IMR-90 (cell line): Measurements from ENCODE around the gene MSH5. TPM values are rescaled to one million over a fixed set of nuclear protein-coding genes. Genes with fewer than 3 reads are reported as not detected.

Source experiments
- ATAC-seq: fragments of 200-7000 bp; cut with Tn5 transposase; 2 replicates; pipeline ENCODE4 v1.9.1; 2020; ENCODE audit warnings: low read depth, mild to moderate bottlenecking, moderate library complexity
- BruUV-seq: library from RNA; stranded (reverse); fragments of 400-500 nt; replicated peaks from 2 replicates; lab custom pipeline; 2021; lab: Mats Ljungman, UMichigan
- CTCF ChIA-PET: fragments of 300-600 bp; formaldehyde crosslinking; extraction: SDS; loops from one replicate; lab custom pipeline; 2021; ENCODE audit warnings: antibody characterized with exemption; lab: Yijun Ruan, JAX
- POLR2A ChIA-PET: fragments of 300-600 bp; sonication (Branson Sonifier 250); formaldehyde crosslinking; loops from one replicate; lab custom pipeline; 2022; ENCODE audit warnings: antibody characterized with exemption; ENCODE audit not compliant: unreplicated experiment; lab: Charles Lee
- DNase-seq: peaks from one replicate; pipeline ENCODE4 v3.0.0; 2013
- H2AFZ ChIP-seq: replicated peaks from 2 replicates; pipeline ENCODE3; 2013; ENCODE audit warnings: low read length, mild to moderate bottlenecking; ENCODE audit not compliant: poor library complexity
- H2AK5ac ChIP-seq: 2 replicates; pipeline ENCODE4 v1.6.1; 2013; ENCODE audit warnings: low read depth, low read length, inconsistent platforms
- H2AK9ac ChIP-seq: replicated peaks from 2 replicates; pipeline ENCODE3; 2013; ENCODE audit warnings: mild to moderate bottlenecking, low read depth, low read length, moderate library complexity; ENCODE audit not compliant: poor library complexity
- H2BK120ac ChIP-seq: 2 replicates; pipeline ENCODE4 v1.6.1; 2013; ENCODE audit warnings: low read depth, low read length, inconsistent platforms
- H2BK15ac ChIP-seq: 3 replicates; pipeline ENCODE4 v1.6.1; 2013; ENCODE audit warnings: low read depth, low read length, inconsistent platforms
- H2BK20ac ChIP-seq: 2 replicates; pipeline ENCODE4 v1.6.1; 2013; ENCODE audit warnings: low read depth, mild to moderate bottlenecking, inconsistent platforms, low read length, moderate library complexity
- H2BK5ac ChIP-seq: 2 replicates; pipeline ENCODE4 v1.6.1; 2013; ENCODE audit warnings: mild to moderate bottlenecking, low read depth, low read length, inconsistent platforms; ENCODE audit not compliant: poor library complexity, severe bottlenecking
- H3K14ac ChIP-seq: replicated peaks from 2 replicates; pipeline ENCODE4 v1.6.1; 2013; ENCODE audit warnings: low read depth, low read length, inconsistent platforms
- H3K18ac ChIP-seq: 2 replicates; pipeline ENCODE4 v1.6.1; 2013; ENCODE audit warnings: low read depth, low read length, control low read depth
- H3K23ac ChIP-seq: 2 replicates; pipeline ENCODE4 v1.6.1; 2013; ENCODE audit warnings: low read depth, low read length, inconsistent platforms
- H3K27ac ChIP-seq: 2 replicates; pipeline ENCODE4 v1.5.1; 2013; ENCODE audit warnings: mild to moderate bottlenecking, control low read depth, low read length; ENCODE audit not compliant: insufficient read depth
- H3K27me3 ChIP-seq: 2 replicates; pipeline ENCODE4 v1.6.1; 2013; ENCODE audit warnings: low read length; ENCODE audit not compliant: control insufficient read depth, insufficient read depth
- H3K36me3 ChIP-seq: 2 replicates; pipeline ENCODE4 v1.6.1; 2013; ENCODE audit warnings: low read length, mixed read lengths; ENCODE audit not compliant: control insufficient read depth, insufficient read depth
- H3K4ac ChIP-seq: 2 replicates; pipeline ENCODE4 v1.6.1; 2013; ENCODE audit warnings: low read depth, low read length, inconsistent platforms
- H3K4me1 ChIP-seq: 2 replicates; pipeline ENCODE4 v1.6.1; 2013; ENCODE audit warnings: low read length, mixed read lengths; ENCODE audit not compliant: control insufficient read depth, insufficient read depth
- H3K4me2 ChIP-seq: 2 replicates; pipeline ENCODE4 v1.6.1; 2013; ENCODE audit warnings: low read depth, mild to moderate bottlenecking, control low read depth, low read length, moderate library complexity
- H3K4me3 ChIP-seq: 2 replicates; pipeline ENCODE4 v1.5.1; 2013; ENCODE audit warnings: low read depth, mild to moderate bottlenecking, control low read depth, low read length, moderate library complexity; ENCODE audit not compliant: insufficient read depth
- H3K56ac ChIP-seq: 2 replicates; pipeline ENCODE4 v1.6.1; 2013; ENCODE audit warnings: low read length, inconsistent platforms; ENCODE audit not compliant: insufficient read depth; ENCODE audit errors: extremely low read depth
- H3K79me1 ChIP-seq, 2 experiments: 2 replicates each; pipeline ENCODE4 v1.6.1; 2013; ENCODE audit warnings: low read length in 2 of 2, inconsistent platforms in 1 of 2, low read depth in 1 of 2
- H3K9ac ChIP-seq: 2 replicates; pipeline ENCODE4 v1.6.1; 2013; ENCODE audit warnings: low read depth, low read length, control low read depth
- H3K9me1 ChIP-seq: 2 replicates; pipeline ENCODE4 v1.6.1; 2013; ENCODE audit warnings: low read length, inconsistent platforms; ENCODE audit not compliant: insufficient read depth
- H3K9me3 ChIP-seq: 2 replicates; pipeline ENCODE4 v1.6.1; 2013; ENCODE audit warnings: low read length; ENCODE audit not compliant: control insufficient read depth, insufficient read depth
- H4K20me1 ChIP-seq: 2 replicates; pipeline ENCODE4 v1.6.1; 2013; ENCODE audit warnings: low read length, inconsistent platforms; ENCODE audit not compliant: insufficient read depth
- H4K5ac ChIP-seq: 2 replicates; pipeline ENCODE4 v1.6.1; 2013; ENCODE audit warnings: mild to moderate bottlenecking, low read depth, low read length, control low read depth
- H4K8ac ChIP-seq, 2 experiments: 2 replicates each; pipeline ENCODE4 v1.6.1; 2013; ENCODE audit warnings: low read depth in 2 of 2, low read length in 2 of 2, control low read depth in 1 of 2, inconsistent platforms in 1 of 2
- H4K91ac ChIP-seq: 2 replicates; pipeline ENCODE4 v1.6.1; 2013; ENCODE audit warnings: low read depth, low read length, inconsistent platforms; ENCODE audit not compliant: insufficient read depth
- BHLHE40 ChIP-seq: fragments of 150-350 bp; IDR thresholded peaks from 2 replicates; pipeline ENCODE4 v1.6.1; 2016; ENCODE audit warnings: mild to moderate bottlenecking, low read depth, low read length
- CEBPB ChIP-seq: IDR thresholded peaks from 2 replicates; pipeline ENCODE4 v1.6.1; 2012; ENCODE audit warnings: low read depth, low read length, improper control_type of control experiment
- CHD1 ChIP-seq: IDR thresholded peaks from 2 replicates; pipeline ENCODE4 v1.6.1; 2012; ENCODE audit warnings: low read depth, low read length, improper control_type of control experiment
- CTCF ChIP-seq: conservative IDR thresholded peaks from 2 replicates; pipeline ENCODE4 v1.5.1; 2012; ENCODE audit warnings: mild to moderate bottlenecking, low read depth, low read length, improper control_type of control experiment
- ELK1 ChIP-seq: fragments of 150-350 bp; IDR thresholded peaks from 2 replicates; pipeline ENCODE4 v1.6.1; 2016; ENCODE audit warnings: low read depth, mild to moderate bottlenecking, low read length, moderate library complexity, borderline replicate concordance
- FOS ChIP-seq: fragments of 150-350 bp; IDR thresholded peaks from 2 replicates; pipeline ENCODE4 v1.6.1; 2016; ENCODE audit warnings: low read depth, low read length
- MAFK ChIP-seq: IDR thresholded peaks from 2 replicates; pipeline ENCODE4 v1.6.1; 2012; ENCODE audit warnings: low read depth, low read length, improper control_type of control experiment
- MAZ ChIP-seq: IDR thresholded peaks from 2 replicates; pipeline ENCODE4 v1.6.1; 2012; ENCODE audit warnings: low read depth, mild to moderate bottlenecking, low read length, improper control_type of control experiment, moderate library complexity, borderline replicate concordance
- MXI1 ChIP-seq: IDR thresholded peaks from 2 replicates; pipeline ENCODE4 v1.6.1; 2012; ENCODE audit warnings: low read depth, mild to moderate bottlenecking, low read length, moderate library complexity, borderline replicate concordance
- NFE2L2 ChIP-seq: fragments of 150-350 bp; IDR thresholded peaks from 2 replicates; pipeline ENCODE4 v1.6.1; 2016; ENCODE audit warnings: low read depth, mild to moderate bottlenecking, low read length
- POLR2A ChIP-seq: IDR thresholded peaks from 2 replicates; pipeline ENCODE4 v1.6.1; 2012; ENCODE audit warnings: mild to moderate bottlenecking, low read depth, low read length
- RAD21 ChIP-seq: IDR thresholded peaks from 2 replicates; pipeline ENCODE4 v1.6.1; 2012; ENCODE audit warnings: low read length, improper control_type of control experiment
- RCOR1 ChIP-seq: IDR thresholded peaks from 2 replicates; pipeline ENCODE4 v1.6.1; 2012; ENCODE audit warnings: mild to moderate bottlenecking, low read length, improper control_type of control experiment; ENCODE audit not compliant: insufficient replicate concordance
- RFX5 ChIP-seq: IDR thresholded peaks from 2 replicates; pipeline ENCODE4 v1.8.0; 2012; ENCODE audit warnings: low read depth, mild to moderate bottlenecking, low read length, moderate library complexity
- SMC3 ChIP-seq: fragments of 150-350 bp; IDR thresholded peaks from 2 replicates; pipeline ENCODE4 v1.6.1; 2016; ENCODE audit warnings: low read depth, mild to moderate bottlenecking, antibody characterized with exemption, low read length, moderate library complexity
- USF2 ChIP-seq: fragments of 150-350 bp; IDR thresholded peaks from 2 replicates; pipeline ENCODE4 v1.6.1; 2017; ENCODE audit warnings: mild to moderate bottlenecking, antibody characterized with exemption, low read length, low read depth
- WGBS, 2 experiments: methylation state at CpG; one replicate each; pipeline versions ENCODE4 v1.1.5 to v1.1.7; 2013; ENCODE audit warnings: missing lambda C conversion rate in 2 of 2; ENCODE audit not compliant: insufficient read length in 1 of 2; ENCODE audit errors: extremely low coverage in 2 of 2; 5-methylcytosine and 5-hydroxymethylcytosine counted together
- dilution Hi-C: fragments of 300-500 bp; cut with HindIII; formaldehyde crosslinking; loops from one replicate; pipeline ENCODE4 v1.14.3; 2018; ENCODE audit warnings: low sequenced_read_pairs; ENCODE audit not compliant: unreplicated experiment
- in situ Hi-C: fragments of 300-500 bp; cut with MboI; formaldehyde crosslinking; loops from 3 replicates; pipeline ENCODE4 v1.14.3; 2019; ENCODE audit warnings: low sequenced_read_pairs, inconsistent platforms, mixed read lengths
- intact Hi-C: fragments of 100-400 bp; cut with micrococcal nuclease; formaldehyde crosslinking; loops from 2 replicates; pipeline ENCODE4 v1.10.0; 2022
- polyA plus RNA-seq, 3 experiments: library from polyadenylated mRNA; depleted of rRNA; stranded (reverse); fragments of >200 nt; gene quantifications; 2 replicates each; pipeline ENCODE4 v1.2.3, GENCODE V29; 2012; ENCODE audit warnings: low replicate concordance in 1 of 3
- total RNA-seq: library from RNA; depleted of rRNA; stranded (reverse); fragments of >200 nt; gene quantifications from 2 replicates; pipeline ENCODE4 v1.2.3, GENCODE V29; 2012

MSH5 gene
- total and polyA plus RNA-seq, 2 of the 4 experiments (the other 2 are of a cell fraction), result 5.6 to 15.7 TPM

- Histone ChIP-seq H2BK120ac (no peak overlapping the region), H3K27ac (no peak overlapping the region), H3K56ac (no peak overlapping the region), H2BK5ac (no peak overlapping the region), H3K9me3 (no peaks in the 10 kb centered on the region), H3K9ac (no peak overlapping the region), H3K27me3 (no peaks in the 10 kb centered on the region), H3K4ac (no peak overlapping the region), H3K4me3 (no peak overlapping the region), H2AFZ (no peak overlapping the region), H2AK9ac (no peak overlapping the region), H4K20me1 (no peaks in the 10 kb centered on the region), H3K79me1 (0 out of 4 replicates have a peak, but pooled peaks cover 0 to 2% of the 10 kb centered on the region in 2 experiments), H4K91ac (no peak overlapping the region), H2AK5ac (no peak overlapping the region), H3K9me1 (0 out of 2 replicates have a peak, but pooled peaks cover 8% of the 10 kb centered on the region), H2BK15ac (no peak overlapping the region), H3K18ac (no peak overlapping the region), H4K8ac (no peak overlapping the region), H3K14ac (no peak overlapping the region), H3K36me3 (peaks cover 48% of the 10 kb centered on the region), H3K4me1 (peaks cover 10% of the 10 kb centered on the region), H3K4me2 (no peak overlapping the region), H2BK20ac (no peak overlapping the region), H3K23ac (no peak overlapping the region), H4K5ac (no peak overlapping the region)
- ATAC-seq (no peak), DNase-seq (no peak)
- in situ Hi-C loops, result no loop called here
- BruUV-seq, result no TSS peak
- intact Hi-C loops, result no loop called here
- POLR2A ChIA-PET, result no interaction called here
- WGBS, 2 experiments, result 100% methylated on average over 1 of the region's 5 CpGs; no CpG with 5 or more reads in 1 of the 2 experiments
- TF ChIP-seq NFE2L2 (no peak), MAFK (no peak), MAZ (no peak), FOS (no peak), ELK1 (no peak), BHLHE40 (no peak), SMC3 (no peak), MXI1 (no peak), CEBPB (no peak), USF2 (no peak), RAD21 (no peak), CTCF (no peak), RCOR1 (no peak), POLR2A (no peak), CHD1 (no peak), RFX5 (no peak)
- CTCF ChIA-PET, result no interaction called here
- dilution Hi-C loops, result no loop called here
Observed at GRCh38 chr6:31778193-31778592, 38.4 kb downstream of the MSH5 start.
